NCI-H69 (cell line): ENCODE data around the gene FMNL1.

ENCODE experiments used
- DNase-seq: peaks from one replicate; lab custom pipeline; 2025; lab: John Stamatoyannopoulos, UW

Gene FMNL1

GRCh38 chr17:45222289-45222995 is 757 bp downstream of the FMNL1 start:
- DNase-seq, result no peak

- no peak for DNase-seq
These were observed 1.4 kb downstream of the FMNL1 start for GRCh38 chr17:45222996-45223538.

GRCh38 chr17:45223539-45224528 is 2.1 kb downstream of the FMNL1 start:
- peak; percentile 38 for DNase-seq

GRCh38 chr17:45224671-45225050 is 3.0 kb downstream of the FMNL1 start:
- DNase-seq, result no peak

- no peak for DNase-seq
These were observed 3.5 kb downstream of the FMNL1 start for GRCh38 chr17:45225051-45225700.

- no peak for DNase-seq
These were observed 4.4 kb downstream of the FMNL1 start for GRCh38 chr17:45225964-45226530.

GRCh38 chr17:45226576-45226975 is 4.9 kb downstream of the FMNL1 start:
- no peak for DNase-seq

GRCh38 chr17:45227101-45227925 is 5.6 kb downstream of the FMNL1 start:
- DNase-seq, result no peak

GRCh38 chr17:45227926-45228762 is 6.5 kb downstream of the FMNL1 start:
- peak; percentile 38 for DNase-seq

- peak; percentile 29 for DNase-seq
These were observed 7.3 kb downstream of the FMNL1 start for GRCh38 chr17:45228763-45229539.

GRCh38 chr17:45229681-45230409 is 8.2 kb downstream of the FMNL1 start:
- no peak for DNase-seq

- no peak for DNase-seq
These were observed 8.7 kb downstream of the FMNL1 start for GRCh38 chr17:45230410-45230786.

- DNase-seq, result peak; percentile 89
These were observed 9.2 kb downstream of the FMNL1 start for GRCh38 chr17:45230787-45231480.

GRCh38 chr17:45231481-45232116 is 9.9 kb downstream of the FMNL1 start:
- DNase-seq, result peak; percentile 43

- no peak for DNase-seq
These were observed 11.1 kb downstream of the FMNL1 start for GRCh38 chr17:45232514-45233422.

GRCh38 chr17:45233423-45233924 is 11.8 kb downstream of the FMNL1 start:
- no peak for DNase-seq
